IgD-negative memory B cell (primary cell): ENCODE data around the gene PRKAR2B. TPM values are rescaled to one million over a fixed set of nuclear protein-coding genes. Genes with fewer than 3 reads are reported as not detected.

Experiments
- H3K27ac Mint-ChIP-seq, 3 donors: one replicate each; pipeline ENCODE4 v1.8.0; 2020 to 2022; ENCODE audit warnings: mild to moderate bottlenecking in 3 of 3, mixed read lengths in 3 of 3, moderate library complexity in 1 of 3
- H3K27me3 Mint-ChIP-seq: one replicate; pipeline ENCODE4 v1.8.0; 2021; ENCODE audit warnings: mixed read lengths
- H3K36me3 Mint-ChIP-seq: one replicate; pipeline ENCODE4 v1.8.0; 2020; ENCODE audit warnings: mild to moderate bottlenecking, mixed read lengths
- H3K4me1 Mint-ChIP-seq, 3 donors: one replicate each; pipeline ENCODE4 v1.8.0; 2020 to 2022; ENCODE audit warnings: mixed read lengths in 3 of 3, mild to moderate bottlenecking in 1 of 3
- H3K4me3 Mint-ChIP-seq, 4 donors: one replicate each; pipeline ENCODE4 v1.8.0; 2020 to 2022; ENCODE audit warnings: mild to moderate bottlenecking in 4 of 4, mixed read lengths in 4 of 4, moderate library complexity in 3 of 4
- H3K9me3 Mint-ChIP-seq, 3 donors: one replicate each; pipeline ENCODE4 v1.8.0; 2020 to 2021; ENCODE audit warnings: mixed read lengths in 3 of 3, mild to moderate bottlenecking in 1 of 3
- polyA plus RNA-seq: library from polyadenylated mRNA; unstranded; fragments of 300-500 nt; fragmentation: Illumina TruSeq; gene quantifications from one replicate; pipeline ENCODE4 v1.2.3, GENCODE V29; 2021

PRKAR2B gene
- 1.1 TPM for polyA plus RNA-seq

DNA sequence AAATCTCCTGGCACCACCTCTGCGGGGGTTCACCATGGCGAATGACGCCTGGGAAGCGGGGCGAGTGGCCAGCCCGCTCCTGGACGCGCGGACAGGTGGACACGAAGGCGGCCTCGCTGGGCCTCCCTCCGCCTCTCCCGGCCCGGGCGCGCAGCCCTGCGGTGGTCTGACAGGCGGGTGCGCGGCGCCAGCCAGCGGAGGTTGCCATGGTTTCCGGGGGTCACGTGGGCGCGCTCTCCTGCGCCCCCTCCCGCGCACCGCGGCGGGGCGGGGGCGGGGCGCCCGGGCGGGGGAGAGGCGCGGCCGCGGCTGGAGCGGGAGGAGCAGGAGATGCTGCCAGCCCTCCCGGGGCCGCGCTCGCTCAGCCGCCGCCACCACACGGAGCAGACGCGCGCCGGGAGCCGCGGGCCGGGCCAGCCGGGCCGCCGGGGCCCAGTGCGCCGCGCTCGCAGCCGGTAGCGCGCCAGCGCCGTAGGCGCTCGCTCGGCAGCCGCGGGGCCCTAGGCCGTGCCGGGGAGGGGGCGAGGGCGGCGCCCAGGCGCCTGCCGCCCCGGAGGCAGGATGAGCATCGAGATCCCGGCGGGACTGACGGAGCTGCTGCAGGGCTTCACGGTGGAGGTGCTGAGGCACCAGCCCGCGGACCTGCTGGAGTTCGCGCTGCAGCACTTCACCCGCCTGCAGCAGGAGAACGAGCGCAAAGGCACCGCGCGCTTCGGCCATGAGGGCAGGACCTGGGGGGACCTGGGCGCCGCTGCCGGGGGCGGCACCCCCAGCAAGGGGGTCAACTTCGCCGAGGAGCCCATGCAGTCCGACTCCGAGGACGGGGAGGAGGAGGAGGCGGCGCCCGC lies at the start of gene PRKAR2B:
PRKAR2B (plus strand) TSS at position 359 of the 848 bp plus-strand sequence; CDS start at position 562, 203 bp downstream.
- Mint-ChIP-seq H3K4me3 (peak within 1 kb of the TSS; percentile 88 to 97 (median 91)), H3K27ac (peak within 1 kb of the TSS; percentile 59 to 75 (median 61)), H3K27me3 (peaks cover 28% of the 10 kb centered on the region)

DNA sequence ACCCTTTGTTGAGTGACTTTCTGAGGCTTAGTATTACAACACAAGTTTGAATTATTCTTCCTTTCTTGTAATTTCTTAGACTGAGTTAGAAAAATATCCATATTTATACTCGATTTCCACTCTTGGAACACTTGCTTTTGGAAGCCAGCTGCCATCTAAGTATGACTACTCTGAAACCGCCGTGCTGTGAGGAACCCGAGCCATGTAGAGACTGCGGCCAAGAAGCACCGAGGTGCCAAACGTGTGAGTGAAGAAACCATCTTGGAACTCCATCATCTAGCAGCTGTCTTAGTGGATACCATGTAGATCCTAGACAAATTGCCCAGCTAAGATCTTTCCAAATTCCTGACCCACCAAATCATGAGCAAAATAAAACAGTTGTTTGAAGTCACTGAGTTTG lies 49.7 kb upstream of the PRKAR2B start:
- Mint-ChIP-seq H3K9me3 (no peaks in the 10 kb centered on the region), H3K4me3 (no peak overlapping the region), H3K27me3 (peaks cover 15% of the 10 kb centered on the region), H3K36me3 (no peaks in the 10 kb centered on the region), H3K4me1 (no peaks in the 10 kb centered on the region), H3K27ac (no peak overlapping the region)

More for the DNA sequence above, at the start of gene PRKAR2B:
- Mint-ChIP-seq H3K36me3 (peaks cover 1% of the 10 kb centered on the region), H3K9me3 (no peaks in the 10 kb centered on the region), H3K4me1 (peaks cover 5 to 11% (median 7%) of the 10 kb centered on the region in 3 donors)

DNA sequence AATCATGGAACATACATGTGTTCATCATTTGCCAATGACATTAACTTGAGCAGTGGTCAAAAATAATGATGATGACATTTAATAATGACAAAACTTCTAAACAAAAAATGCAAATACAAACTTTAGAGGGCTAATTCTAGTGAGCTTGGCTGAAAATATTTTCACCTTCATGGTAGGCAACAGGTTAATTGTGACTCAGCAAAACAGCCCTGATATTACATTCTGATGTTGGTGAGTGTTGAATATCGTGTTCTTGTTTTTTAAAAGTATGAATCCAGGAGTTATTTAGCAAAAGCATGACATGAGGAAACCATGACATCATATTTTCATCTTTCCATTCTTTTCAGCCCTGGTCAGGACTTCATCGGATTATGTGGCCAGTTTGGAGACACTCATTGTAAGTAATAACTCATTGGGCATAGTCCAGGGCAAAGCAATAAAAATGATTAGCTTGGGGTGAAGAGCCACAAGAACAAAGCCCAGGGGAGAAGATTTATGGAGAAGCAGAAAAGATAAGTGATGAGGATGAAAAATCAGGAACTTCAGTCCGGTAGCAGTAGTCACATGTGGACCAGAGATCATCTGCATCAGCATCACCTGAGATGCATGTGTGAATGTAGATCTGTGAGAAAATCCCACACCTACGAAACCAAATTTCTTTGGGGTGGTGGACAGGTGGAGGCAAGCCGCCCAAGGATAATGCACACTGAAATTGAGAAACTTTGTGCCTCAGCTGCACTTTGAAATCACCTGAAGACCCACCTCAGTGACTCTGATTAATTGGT lies 46.8 kb upstream of the PRKAR2B start:
- Mint-ChIP-seq H3K4me1 (no peaks in the 10 kb centered on the region), H3K27me3 (peaks cover 15% of the 10 kb centered on the region), H3K4me3 (no peak overlapping the region), H3K27ac (no peak overlapping the region), H3K36me3 (no peaks in the 10 kb centered on the region), H3K9me3 (no peaks in the 10 kb centered on the region)

DNA sequence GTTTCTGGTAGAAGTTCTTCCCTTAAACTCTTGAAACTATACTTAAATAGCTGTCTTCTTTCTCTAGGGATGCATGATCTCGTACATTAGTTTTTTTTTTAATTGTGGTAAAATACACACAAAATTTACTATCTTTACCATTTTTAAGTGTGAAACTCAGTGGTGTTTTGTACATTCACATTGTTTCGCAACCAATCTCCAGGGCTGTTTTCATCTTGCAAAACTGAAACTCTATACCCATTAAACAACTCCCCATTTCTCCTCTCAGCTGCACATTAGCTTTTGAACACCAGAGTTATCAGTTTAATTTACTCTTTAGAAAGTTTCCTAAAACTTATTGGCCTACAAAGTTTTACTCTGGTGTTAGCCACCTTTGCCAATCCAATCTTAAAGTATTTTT lies 45.5 kb upstream of the PRKAR2B start:
- H3K27ac Mint-ChIP-seq = no peak overlapping the region
- H3K9me3 Mint-ChIP-seq = no peaks in the 10 kb centered on the region
- H3K4me3 Mint-ChIP-seq = no peak overlapping the region
- H3K27me3 Mint-ChIP-seq = peaks cover 12% of the 10 kb centered on the region
- no peaks in the 10 kb centered on the region for H3K4me1 Mint-ChIP-seq
- no peaks in the 10 kb centered on the region for H3K36me3 Mint-ChIP-seq

DNA sequence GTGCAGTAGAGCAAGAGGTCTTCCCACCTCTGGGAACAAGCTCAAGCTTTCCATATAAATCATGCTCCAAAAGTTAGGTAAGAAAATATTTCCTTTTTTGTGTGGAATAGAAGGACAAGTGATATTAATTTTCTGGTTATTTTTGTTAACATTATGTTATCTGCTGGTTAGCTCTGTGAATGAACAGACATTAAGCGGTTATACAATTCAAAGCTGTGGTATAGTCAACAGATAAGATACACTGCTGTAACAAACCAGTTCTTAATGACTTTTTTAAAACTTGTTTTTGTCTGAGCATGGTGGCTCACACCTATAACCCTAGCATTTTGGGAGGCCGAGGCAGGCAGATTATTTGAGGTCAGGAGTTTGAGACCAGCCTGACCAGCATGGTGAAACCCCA lies 43.0 kb upstream of the PRKAR2B start:
- no peak overlapping the region for H3K4me3 Mint-ChIP-seq
- H3K4me1 Mint-ChIP-seq = no peaks in the 10 kb centered on the region
- H3K9me3 Mint-ChIP-seq = no peaks in the 10 kb centered on the region
- no peak overlapping the region for H3K27ac Mint-ChIP-seq
- H3K36me3 Mint-ChIP-seq = no peaks in the 10 kb centered on the region
- peaks cover 3% of the 10 kb centered on the region for H3K27me3 Mint-ChIP-seq

DNA sequence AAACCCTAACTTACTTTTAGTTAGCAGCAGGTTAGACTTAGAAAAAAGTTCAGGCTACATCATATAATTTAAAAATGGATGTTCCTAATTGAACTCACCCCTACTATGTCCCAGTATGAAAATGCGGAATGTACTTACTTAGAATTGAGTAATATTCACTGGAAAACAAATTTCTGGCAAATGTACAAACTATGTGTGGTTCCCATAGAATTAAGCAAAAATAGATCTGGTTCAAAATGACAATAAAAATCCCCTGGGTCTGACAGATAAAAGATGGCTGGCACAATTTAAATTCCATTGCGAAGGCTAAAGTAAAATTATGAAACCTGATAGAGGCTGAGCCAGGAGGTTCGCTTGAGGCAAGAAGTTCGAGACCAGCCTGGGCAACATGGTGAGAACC lies 42.4 kb upstream of the PRKAR2B start:
- Mint-ChIP-seq H3K27me3 (peaks cover 3% of the 10 kb centered on the region), H3K27ac (no peak overlapping the region), H3K4me3 (no peak overlapping the region), H3K36me3 (no peaks in the 10 kb centered on the region), H3K9me3 (no peaks in the 10 kb centered on the region), H3K4me1 (no peaks in the 10 kb centered on the region)

DNA sequence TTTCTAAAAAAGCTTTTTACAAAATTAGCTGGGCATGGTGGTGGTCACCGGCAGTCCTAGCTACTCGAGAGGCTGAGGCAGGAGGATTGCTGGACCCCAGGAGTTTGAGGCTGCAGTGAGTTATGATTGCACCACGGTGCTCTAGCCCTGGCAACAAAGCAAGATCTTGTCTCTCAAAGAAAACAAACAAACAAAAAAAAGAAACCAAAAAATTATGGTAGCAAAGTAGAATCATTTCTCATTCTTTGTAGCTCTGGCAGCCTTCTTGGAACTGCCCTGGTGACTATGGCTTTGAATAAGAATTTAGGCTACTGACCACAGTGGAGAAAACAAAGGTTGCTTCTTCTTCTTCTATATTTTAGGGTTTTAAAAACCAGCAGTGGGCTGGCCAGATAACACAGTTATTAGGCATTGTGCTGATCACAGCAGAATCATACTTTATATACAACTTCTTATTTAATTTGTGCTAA lies 41.9 kb upstream of the PRKAR2B start:
- H3K9me3 Mint-ChIP-seq = no peaks in the 10 kb centered on the region
- no peak overlapping the region for H3K4me3 Mint-ChIP-seq
- no peak overlapping the region for H3K27ac Mint-ChIP-seq
- peaks cover 3% of the 10 kb centered on the region for H3K27me3 Mint-ChIP-seq
- H3K36me3 Mint-ChIP-seq = no peaks in the 10 kb centered on the region
- no peaks in the 10 kb centered on the region for H3K4me1 Mint-ChIP-seq

DNA sequence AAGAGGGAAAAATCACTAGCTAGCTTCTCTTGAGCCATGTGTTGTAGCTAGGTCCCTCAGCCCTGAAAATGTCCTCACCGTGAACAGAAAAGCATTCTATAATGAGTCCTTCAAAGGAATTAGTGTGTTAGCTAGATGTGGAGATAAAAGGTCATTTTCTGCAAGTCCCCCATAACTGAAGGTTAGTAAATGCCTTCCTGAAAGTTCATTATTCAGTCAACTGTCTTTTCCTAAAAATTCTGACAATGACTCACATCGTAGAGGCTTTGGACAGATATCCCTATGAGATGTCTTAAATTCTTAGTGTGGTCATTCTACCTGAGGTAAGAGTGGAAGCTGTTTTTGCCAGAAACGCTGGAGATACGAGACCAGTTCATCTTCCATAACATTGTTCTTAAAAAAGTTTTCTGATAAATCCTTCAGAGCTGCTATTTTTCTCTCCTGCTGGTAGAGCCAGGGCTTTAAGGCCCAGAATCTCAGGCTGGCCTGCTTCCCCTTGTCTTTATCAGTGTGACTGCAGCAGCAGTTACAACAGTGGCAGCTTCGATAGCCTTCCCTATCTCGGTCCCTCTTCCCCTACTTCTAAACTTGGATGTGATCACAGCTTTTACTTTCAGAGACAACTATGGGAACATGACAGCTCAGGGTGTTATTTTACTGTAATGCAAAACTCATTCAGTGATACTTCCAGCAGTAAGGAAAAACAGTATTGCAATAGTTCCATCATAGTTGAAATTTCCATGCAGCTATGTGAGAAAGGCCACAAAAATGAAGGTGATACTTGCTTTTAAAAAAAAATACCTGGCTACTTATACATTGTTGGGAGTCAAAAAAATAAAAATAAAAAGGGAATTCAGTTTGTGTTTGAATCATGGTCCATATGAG lies 37.3 kb upstream of the PRKAR2B start:
- Mint-ChIP-seq H3K27ac (no peak overlapping the region), H3K36me3 (no peaks in the 10 kb centered on the region), H3K27me3 (peaks cover 2% of the 10 kb centered on the region), H3K4me1 (no peaks in the 10 kb centered on the region), H3K4me3 (no peak overlapping the region), H3K9me3 (peaks cover 0 to 2% (median 0%) of the 10 kb centered on the region in 3 donors)

DNA sequence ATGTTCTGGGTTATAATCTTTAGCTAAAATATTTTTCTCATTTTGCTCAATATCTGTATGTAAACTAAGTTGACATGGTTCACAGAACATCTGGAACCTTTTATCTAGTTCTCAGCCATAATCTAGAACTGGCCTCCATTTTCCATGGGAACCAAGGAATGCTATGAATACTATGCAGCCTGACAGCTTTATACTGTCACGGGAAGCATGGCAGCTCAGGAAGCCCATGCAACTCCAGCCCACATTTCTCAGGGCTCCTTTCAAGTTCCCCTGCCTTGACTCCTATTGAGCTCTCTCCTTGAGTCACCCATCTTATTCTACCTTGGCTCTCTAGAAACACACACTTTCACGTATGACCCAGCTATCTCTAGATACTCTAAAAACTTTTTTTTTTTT lies 36.6 kb upstream of the PRKAR2B start:
- H3K36me3 Mint-ChIP-seq = no peaks in the 10 kb centered on the region
- peaks cover 2% of the 10 kb centered on the region for H3K27me3 Mint-ChIP-seq
- peaks cover 0 to 2% (median 0%) of the 10 kb centered on the region in 3 donors for H3K9me3 Mint-ChIP-seq
- H3K27ac Mint-ChIP-seq = no peak overlapping the region
- no peak overlapping the region for H3K4me3 Mint-ChIP-seq
- H3K4me1 Mint-ChIP-seq = no peaks in the 10 kb centered on the region

DNA sequence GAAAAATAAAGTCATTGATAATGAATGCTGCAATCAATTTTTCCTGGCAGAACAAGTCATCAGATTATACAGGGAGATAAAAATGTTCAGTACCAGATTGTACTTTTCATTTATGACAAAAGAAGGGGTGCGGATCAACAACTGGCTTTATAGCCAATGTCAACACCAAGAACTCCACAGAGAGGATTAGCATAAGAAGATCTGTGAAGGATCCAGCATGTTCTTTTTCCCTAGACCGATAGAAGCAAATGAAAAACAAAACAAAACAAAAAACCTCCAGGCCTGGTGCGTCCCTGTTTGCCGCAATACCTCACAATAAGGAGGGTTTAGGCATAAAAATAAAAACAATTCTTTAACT lies 34.7 kb upstream of the PRKAR2B start:
- Mint-ChIP-seq H3K4me1 (no peaks in the 10 kb centered on the region), H3K27me3 (peaks cover 2% of the 10 kb centered on the region), H3K36me3 (no peaks in the 10 kb centered on the region), H3K9me3 (peaks cover 0 to 2% (median 0%) of the 10 kb centered on the region in 3 donors), H3K27ac (no peak overlapping the region), H3K4me3 (no peak overlapping the region)

DNA sequence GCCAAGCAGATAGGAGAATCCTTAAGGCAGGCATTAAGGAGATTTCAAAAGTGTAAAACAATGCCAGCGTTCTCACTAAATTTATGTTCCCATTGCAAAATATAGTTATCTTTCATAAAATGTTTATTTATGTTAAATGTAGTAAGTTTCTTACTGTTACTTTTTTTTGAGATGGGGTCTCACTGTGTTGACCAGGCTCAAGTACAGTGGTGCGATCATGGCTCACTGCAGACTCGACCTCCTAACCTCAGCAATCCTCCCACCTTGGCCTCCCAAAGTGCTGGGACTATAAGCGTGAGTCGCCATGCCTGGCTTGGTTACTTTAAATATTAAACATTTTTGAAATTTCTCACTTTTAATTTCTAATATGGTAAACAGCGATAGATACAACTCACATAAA lies 31.8 kb upstream of the PRKAR2B start:
- H3K4me1 Mint-ChIP-seq = no peaks in the 10 kb centered on the region

DNA sequence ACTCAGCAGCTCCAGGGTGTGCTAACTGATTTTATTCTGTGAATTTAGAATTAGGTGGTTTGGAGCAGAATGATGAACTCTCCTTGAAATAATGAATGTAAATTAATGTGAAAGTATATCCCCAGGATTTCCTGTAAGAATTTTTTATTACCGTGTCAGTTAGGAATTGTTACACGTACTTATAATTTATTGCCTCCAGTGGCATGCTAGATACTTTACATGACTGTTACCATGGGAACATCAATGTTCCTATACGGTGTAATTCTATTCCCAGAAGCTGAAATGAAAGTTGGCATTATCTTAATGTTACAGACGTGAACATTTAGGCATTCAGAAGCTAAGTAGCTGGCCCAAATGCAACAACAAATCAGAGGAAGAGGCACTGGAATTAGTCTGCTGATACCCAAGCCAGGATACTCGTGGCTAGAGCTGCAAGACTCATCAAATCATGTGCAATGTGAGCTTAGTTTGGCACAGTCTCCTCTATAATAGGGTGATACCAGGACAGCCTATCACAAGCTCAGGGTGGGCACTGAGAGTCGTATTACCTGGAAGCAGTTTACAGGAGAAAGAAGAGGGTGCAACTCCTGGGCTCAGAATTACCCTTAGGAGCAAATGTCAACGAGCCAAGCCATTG lies 30.0 kb upstream of the PRKAR2B start:
- Mint-ChIP-seq H3K4me3 (no peak overlapping the region), H3K9me3 (peaks cover 0 to 2% (median 0%) of the 10 kb centered on the region in 3 donors), H3K36me3 (no peaks in the 10 kb centered on the region), H3K27ac (no peak overlapping the region), H3K4me1 (no peaks in the 10 kb centered on the region), H3K27me3 (peaks cover 5% of the 10 kb centered on the region)

More for the DNA sequence above, 31.8 kb upstream of the PRKAR2B start:
- Mint-ChIP-seq H3K9me3 (peaks cover 0 to 2% (median 0%) of the 10 kb centered on the region in 3 donors), H3K27me3 (peaks cover 4% of the 10 kb centered on the region), H3K4me3 (no peak overlapping the region), H3K27ac (no peak overlapping the region), H3K36me3 (no peaks in the 10 kb centered on the region)

DNA sequence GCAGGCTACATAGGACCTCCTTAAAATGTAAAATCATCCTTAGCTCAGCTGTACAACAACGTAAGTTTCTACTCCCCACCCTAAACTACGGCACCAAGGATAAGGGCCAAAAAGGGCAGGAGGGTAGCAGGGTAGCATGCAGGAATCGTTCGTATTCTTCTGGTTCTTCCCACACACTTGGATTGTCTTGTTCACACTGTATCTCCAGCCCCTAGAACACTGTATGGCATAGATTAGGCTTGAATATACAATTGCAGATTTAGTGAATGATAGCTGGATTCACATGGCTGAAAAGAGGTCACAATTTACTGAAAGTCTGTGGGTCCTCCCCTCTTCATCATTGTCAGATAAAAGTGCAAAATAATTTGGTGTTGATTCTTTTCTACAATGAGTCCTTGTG lies 28.2 kb upstream of the PRKAR2B start:
- Mint-ChIP-seq H3K4me3 (no peak overlapping the region), H3K36me3 (peaks cover 4% of the 10 kb centered on the region), H3K4me1 (no peaks in the 10 kb centered on the region), H3K9me3 (peaks cover 0 to 2% (median 0%) of the 10 kb centered on the region in 3 donors), H3K27me3 (peaks cover 3% of the 10 kb centered on the region), H3K27ac (no peak overlapping the region)

DNA sequence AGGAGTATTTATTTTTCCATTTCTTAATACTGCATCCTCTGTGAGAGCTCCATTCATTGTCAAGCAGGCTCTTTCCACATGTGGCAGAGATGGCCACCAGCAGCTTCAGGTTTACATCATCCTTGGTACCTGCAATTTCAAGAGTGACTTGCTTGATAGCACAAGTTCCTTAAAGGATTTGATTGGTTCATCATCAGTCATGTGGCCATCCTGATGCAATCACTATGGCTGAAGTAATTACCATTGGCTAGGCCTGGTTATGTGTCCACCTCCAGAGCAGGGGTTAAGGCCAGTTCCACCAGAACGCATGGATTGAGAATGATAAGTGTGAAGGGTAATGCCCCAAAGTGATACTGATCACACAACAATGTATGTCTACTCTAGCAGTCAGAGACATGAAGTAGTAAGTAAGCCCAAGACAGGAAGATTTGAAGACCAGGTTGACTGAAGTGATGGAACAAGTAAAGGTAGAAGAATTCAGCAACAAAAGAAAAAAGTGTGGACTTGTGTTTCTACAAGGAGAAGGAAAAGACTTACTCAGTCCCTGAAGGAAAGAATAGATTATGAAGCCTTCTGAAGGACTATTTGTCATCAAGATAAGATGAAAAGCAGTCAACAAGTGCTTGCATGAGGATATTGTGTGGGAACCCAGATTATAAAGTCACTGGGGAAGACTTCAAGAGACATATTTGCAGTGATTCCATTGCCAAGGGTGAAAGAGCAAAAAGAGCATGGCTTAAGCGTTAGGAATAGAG lies 26.4 kb upstream of the PRKAR2B start:
- no peaks in the 10 kb centered on the region for H3K4me1 Mint-ChIP-seq
- peaks cover 4% of the 10 kb centered on the region for H3K36me3 Mint-ChIP-seq
- no peak overlapping the region for H3K27ac Mint-ChIP-seq
- H3K9me3 Mint-ChIP-seq = peaks cover 0 to 2% (median 0%) of the 10 kb centered on the region in 3 donors
- H3K27me3 Mint-ChIP-seq = peaks cover 3% of the 10 kb centered on the region
- no peak overlapping the region for H3K4me3 Mint-ChIP-seq
